IMR-90 (cell line): ENCODE data around the gene SPTBN5. TPM values are rescaled to one million over a fixed set of nuclear protein-coding genes. Genes with fewer than 3 reads are reported as not detected.

Experiments used
- ATAC-seq: fragments of 200-7000 bp; cut with Tn5 transposase; 2 replicates; pipeline ENCODE4 v1.9.1; 2020; ENCODE audit warnings: low read depth, mild to moderate bottlenecking, moderate library complexity
- BruUV-seq: library from RNA; stranded (reverse); fragments of 400-500 nt; replicated peaks from 2 replicates; lab custom pipeline; 2021; lab: Mats Ljungman, UMichigan
- CTCF ChIA-PET: fragments of 300-600 bp; formaldehyde crosslinking; extraction: SDS; loops from one replicate; lab custom pipeline; 2021; ENCODE audit warnings: antibody characterized with exemption; lab: Yijun Ruan, JAX
- POLR2A ChIA-PET: fragments of 300-600 bp; sonication (Branson Sonifier 250); formaldehyde crosslinking; loops from one replicate; lab custom pipeline; 2022; ENCODE audit warnings: antibody characterized with exemption; ENCODE audit not compliant: unreplicated experiment; lab: Charles Lee
- DNase-seq: peaks from one replicate; pipeline ENCODE4 v3.0.0; 2013
- H2AFZ ChIP-seq: replicated peaks from 2 replicates; pipeline ENCODE3; 2013; ENCODE audit warnings: low read length, mild to moderate bottlenecking; ENCODE audit not compliant: poor library complexity
- H2AK5ac ChIP-seq: 2 replicates; pipeline ENCODE4 v1.6.1; 2013; ENCODE audit warnings: low read depth, low read length, inconsistent platforms
- H2AK9ac ChIP-seq: replicated peaks from 2 replicates; pipeline ENCODE3; 2013; ENCODE audit warnings: mild to moderate bottlenecking, low read depth, low read length, moderate library complexity; ENCODE audit not compliant: poor library complexity
- H2BK120ac ChIP-seq: 2 replicates; pipeline ENCODE4 v1.6.1; 2013; ENCODE audit warnings: low read depth, low read length, inconsistent platforms
- H2BK15ac ChIP-seq: 3 replicates; pipeline ENCODE4 v1.6.1; 2013; ENCODE audit warnings: low read depth, low read length, inconsistent platforms
- H2BK20ac ChIP-seq: 2 replicates; pipeline ENCODE4 v1.6.1; 2013; ENCODE audit warnings: low read depth, mild to moderate bottlenecking, inconsistent platforms, low read length, moderate library complexity
- H2BK5ac ChIP-seq: 2 replicates; pipeline ENCODE4 v1.6.1; 2013; ENCODE audit warnings: mild to moderate bottlenecking, low read depth, low read length, inconsistent platforms; ENCODE audit not compliant: poor library complexity, severe bottlenecking
- H3K14ac ChIP-seq: replicated peaks from 2 replicates; pipeline ENCODE4 v1.6.1; 2013; ENCODE audit warnings: low read depth, low read length, inconsistent platforms
- H3K18ac ChIP-seq: 2 replicates; pipeline ENCODE4 v1.6.1; 2013; ENCODE audit warnings: low read depth, low read length, control low read depth
- H3K23ac ChIP-seq: 2 replicates; pipeline ENCODE4 v1.6.1; 2013; ENCODE audit warnings: low read depth, low read length, inconsistent platforms
- H3K27ac ChIP-seq: 2 replicates; pipeline ENCODE4 v1.5.1; 2013; ENCODE audit warnings: mild to moderate bottlenecking, control low read depth, low read length; ENCODE audit not compliant: insufficient read depth
- H3K27me3 ChIP-seq: 2 replicates; pipeline ENCODE4 v1.6.1; 2013; ENCODE audit warnings: low read length; ENCODE audit not compliant: control insufficient read depth, insufficient read depth
- H3K36me3 ChIP-seq: 2 replicates; pipeline ENCODE4 v1.6.1; 2013; ENCODE audit warnings: low read length, mixed read lengths; ENCODE audit not compliant: control insufficient read depth, insufficient read depth
- H3K4ac ChIP-seq: 2 replicates; pipeline ENCODE4 v1.6.1; 2013; ENCODE audit warnings: low read depth, low read length, inconsistent platforms
- H3K4me1 ChIP-seq: 2 replicates; pipeline ENCODE4 v1.6.1; 2013; ENCODE audit warnings: low read length, mixed read lengths; ENCODE audit not compliant: control insufficient read depth, insufficient read depth
- H3K4me2 ChIP-seq: 2 replicates; pipeline ENCODE4 v1.6.1; 2013; ENCODE audit warnings: low read depth, mild to moderate bottlenecking, control low read depth, low read length, moderate library complexity
- H3K4me3 ChIP-seq: 2 replicates; pipeline ENCODE4 v1.5.1; 2013; ENCODE audit warnings: low read depth, mild to moderate bottlenecking, control low read depth, low read length, moderate library complexity; ENCODE audit not compliant: insufficient read depth
- H3K56ac ChIP-seq: 2 replicates; pipeline ENCODE4 v1.6.1; 2013; ENCODE audit warnings: low read length, inconsistent platforms; ENCODE audit not compliant: insufficient read depth; ENCODE audit errors: extremely low read depth
- H3K79me1 ChIP-seq, 2 experiments: 2 replicates each; pipeline ENCODE4 v1.6.1; 2013; ENCODE audit warnings: low read length in 2 of 2, inconsistent platforms in 1 of 2, low read depth in 1 of 2
- H3K9ac ChIP-seq: 2 replicates; pipeline ENCODE4 v1.6.1; 2013; ENCODE audit warnings: low read depth, low read length, control low read depth
- H3K9me1 ChIP-seq: 2 replicates; pipeline ENCODE4 v1.6.1; 2013; ENCODE audit warnings: low read length, inconsistent platforms; ENCODE audit not compliant: insufficient read depth
- H3K9me3 ChIP-seq: 2 replicates; pipeline ENCODE4 v1.6.1; 2013; ENCODE audit warnings: low read length; ENCODE audit not compliant: control insufficient read depth, insufficient read depth
- H4K20me1 ChIP-seq: 2 replicates; pipeline ENCODE4 v1.6.1; 2013; ENCODE audit warnings: low read length, inconsistent platforms; ENCODE audit not compliant: insufficient read depth
- H4K5ac ChIP-seq: 2 replicates; pipeline ENCODE4 v1.6.1; 2013; ENCODE audit warnings: mild to moderate bottlenecking, low read depth, low read length, control low read depth
- H4K8ac ChIP-seq, 2 experiments: 2 replicates each; pipeline ENCODE4 v1.6.1; 2013; ENCODE audit warnings: low read depth in 2 of 2, low read length in 2 of 2, control low read depth in 1 of 2, inconsistent platforms in 1 of 2
- H4K91ac ChIP-seq: 2 replicates; pipeline ENCODE4 v1.6.1; 2013; ENCODE audit warnings: low read depth, low read length, inconsistent platforms; ENCODE audit not compliant: insufficient read depth
- BHLHE40 ChIP-seq: fragments of 150-350 bp; IDR thresholded peaks from 2 replicates; pipeline ENCODE4 v1.6.1; 2016; ENCODE audit warnings: mild to moderate bottlenecking, low read depth, low read length
- CEBPB ChIP-seq: IDR thresholded peaks from 2 replicates; pipeline ENCODE4 v1.6.1; 2012; ENCODE audit warnings: low read depth, low read length, improper control_type of control experiment
- CHD1 ChIP-seq: IDR thresholded peaks from 2 replicates; pipeline ENCODE4 v1.6.1; 2012; ENCODE audit warnings: low read depth, low read length, improper control_type of control experiment
- FOS ChIP-seq: fragments of 150-350 bp; IDR thresholded peaks from 2 replicates; pipeline ENCODE4 v1.6.1; 2016; ENCODE audit warnings: low read depth, low read length
- MAFK ChIP-seq: IDR thresholded peaks from 2 replicates; pipeline ENCODE4 v1.6.1; 2012; ENCODE audit warnings: low read depth, low read length, improper control_type of control experiment
- MAZ ChIP-seq: IDR thresholded peaks from 2 replicates; pipeline ENCODE4 v1.6.1; 2012; ENCODE audit warnings: low read depth, mild to moderate bottlenecking, low read length, improper control_type of control experiment, moderate library complexity, borderline replicate concordance
- MXI1 ChIP-seq: IDR thresholded peaks from 2 replicates; pipeline ENCODE4 v1.6.1; 2012; ENCODE audit warnings: low read depth, mild to moderate bottlenecking, low read length, moderate library complexity, borderline replicate concordance
- NFE2L2 ChIP-seq: fragments of 150-350 bp; IDR thresholded peaks from 2 replicates; pipeline ENCODE4 v1.6.1; 2016; ENCODE audit warnings: low read depth, mild to moderate bottlenecking, low read length
- POLR2A ChIP-seq: IDR thresholded peaks from 2 replicates; pipeline ENCODE4 v1.6.1; 2012; ENCODE audit warnings: mild to moderate bottlenecking, low read depth, low read length
- RAD21 ChIP-seq: IDR thresholded peaks from 2 replicates; pipeline ENCODE4 v1.6.1; 2012; ENCODE audit warnings: low read length, improper control_type of control experiment
- RCOR1 ChIP-seq: IDR thresholded peaks from 2 replicates; pipeline ENCODE4 v1.6.1; 2012; ENCODE audit warnings: mild to moderate bottlenecking, low read length, improper control_type of control experiment; ENCODE audit not compliant: insufficient replicate concordance
- RFX5 ChIP-seq: IDR thresholded peaks from 2 replicates; pipeline ENCODE4 v1.8.0; 2012; ENCODE audit warnings: low read depth, mild to moderate bottlenecking, low read length, moderate library complexity
- SMC3 ChIP-seq: fragments of 150-350 bp; IDR thresholded peaks from 2 replicates; pipeline ENCODE4 v1.6.1; 2016; ENCODE audit warnings: low read depth, mild to moderate bottlenecking, antibody characterized with exemption, low read length, moderate library complexity
- WGBS, 2 experiments: methylation state at CpG; one replicate each; pipeline versions ENCODE4 v1.1.5 to v1.1.7; 2013; ENCODE audit warnings: missing lambda C conversion rate in 2 of 2; ENCODE audit not compliant: insufficient read length in 1 of 2; ENCODE audit errors: extremely low coverage in 2 of 2; 5-methylcytosine and 5-hydroxymethylcytosine counted together
- dilution Hi-C: fragments of 300-500 bp; cut with HindIII; formaldehyde crosslinking; loops from one replicate; pipeline ENCODE4 v1.14.3; 2018; ENCODE audit warnings: low sequenced_read_pairs; ENCODE audit not compliant: unreplicated experiment
- in situ Hi-C: fragments of 300-500 bp; cut with MboI; formaldehyde crosslinking; loops from 3 replicates; pipeline ENCODE4 v1.14.3; 2019; ENCODE audit warnings: low sequenced_read_pairs, inconsistent platforms, mixed read lengths
- intact Hi-C: fragments of 100-400 bp; cut with micrococcal nuclease; formaldehyde crosslinking; loops from 2 replicates; pipeline ENCODE4 v1.10.0; 2022
- polyA plus RNA-seq, 3 experiments: library from polyadenylated mRNA; depleted of rRNA; stranded (reverse); fragments of >200 nt; gene quantifications; 2 replicates each; pipeline ENCODE4 v1.2.3, GENCODE V29; 2012; ENCODE audit warnings: low replicate concordance in 1 of 3
- total RNA-seq: library from RNA; depleted of rRNA; stranded (reverse); fragments of >200 nt; gene quantifications from 2 replicates; pipeline ENCODE4 v1.2.3, GENCODE V29; 2012
- TF ChIP-seq, protein P1 (sequence below): conservative IDR thresholded peaks from 2 replicates; pipeline ENCODE4 v1.5.1; 2012; ENCODE audit warnings: mild to moderate bottlenecking, low read depth, low read length, improper control_type of control experiment
- TF ChIP-seq, protein P2 (sequence below): fragments of 150-350 bp; IDR thresholded peaks from 2 replicates; pipeline ENCODE4 v1.6.1; 2016; ENCODE audit warnings: low read depth, mild to moderate bottlenecking, low read length, moderate library complexity, borderline replicate concordance
- TF ChIP-seq, protein P3 (sequence below): fragments of 150-350 bp; IDR thresholded peaks from 2 replicates; pipeline ENCODE4 v1.6.1; 2017; ENCODE audit warnings: mild to moderate bottlenecking, antibody characterized with exemption, low read length, low read depth

The SPTBN5 gene
- total and polyA plus RNA-seq, 2 of the 4 experiments (the other 2 are of a cell fraction): under 0.01 to 0.38 TPM

DNA sequence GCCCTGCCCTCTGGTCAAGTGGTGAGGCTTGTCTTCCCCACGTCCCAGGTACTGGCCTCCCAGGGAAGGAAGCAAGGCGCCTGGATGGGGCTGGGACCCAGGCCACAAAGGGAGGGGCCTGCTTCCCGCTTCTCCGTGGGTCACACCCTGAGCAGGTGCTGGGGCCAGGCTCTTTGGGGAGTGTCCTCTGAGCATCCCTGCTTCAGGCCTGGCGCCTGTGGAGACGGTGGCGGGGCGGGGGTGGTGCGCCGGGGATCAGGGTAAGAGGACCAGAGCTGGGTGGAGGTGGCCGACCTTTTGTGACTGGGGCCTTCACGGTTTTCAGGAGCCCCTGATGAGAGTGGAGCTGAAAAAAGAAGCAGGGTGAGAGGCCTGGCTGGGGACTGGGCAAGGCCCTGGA is 51.6 kb downstream of the SPTBN5 start:
- Histone ChIP-seq H3K9me1 (no peaks in the 10 kb centered on the region), H3K79me1 (no peaks in the 10 kb centered on the region; a peak in 1 of 4 replicates), H3K4me3 (no peak overlapping the region), H3K9ac (no peak overlapping the region), H2BK15ac (no peak overlapping the region), H3K4ac (no peak overlapping the region), H3K27ac (no peak overlapping the region), H3K4me2 (no peak overlapping the region), H3K23ac (no peak overlapping the region), H4K20me1 (0 out of 2 replicates have a peak, but pooled peaks cover 9% of the 10 kb centered on the region), H4K91ac (no peak overlapping the region), H2BK20ac (no peak overlapping the region), H4K8ac (no peak overlapping the region), H2BK120ac (no peak overlapping the region), H2AK9ac (no peak overlapping the region), H2AFZ (no peak overlapping the region), H3K18ac (no peak overlapping the region), H3K36me3 (peaks cover 12% of the 10 kb centered on the region; the same call in 1 of the 2 replicates), H3K27me3 (no peaks in the 10 kb centered on the region), H3K14ac (no peak overlapping the region), H3K56ac (no peak overlapping the region), H4K5ac (no peak overlapping the region), H2AK5ac (no peak overlapping the region), H2BK5ac (no peak overlapping the region), H3K4me1 (no peaks in the 10 kb centered on the region), H3K9me3 (no peaks in the 10 kb centered on the region)
- ATAC-seq (no peak), DNase-seq (no peak)
- intact Hi-C loops: no loop called here
- in situ Hi-C loops: no loop called here
- TF ChIP-seq, protein P1, sequence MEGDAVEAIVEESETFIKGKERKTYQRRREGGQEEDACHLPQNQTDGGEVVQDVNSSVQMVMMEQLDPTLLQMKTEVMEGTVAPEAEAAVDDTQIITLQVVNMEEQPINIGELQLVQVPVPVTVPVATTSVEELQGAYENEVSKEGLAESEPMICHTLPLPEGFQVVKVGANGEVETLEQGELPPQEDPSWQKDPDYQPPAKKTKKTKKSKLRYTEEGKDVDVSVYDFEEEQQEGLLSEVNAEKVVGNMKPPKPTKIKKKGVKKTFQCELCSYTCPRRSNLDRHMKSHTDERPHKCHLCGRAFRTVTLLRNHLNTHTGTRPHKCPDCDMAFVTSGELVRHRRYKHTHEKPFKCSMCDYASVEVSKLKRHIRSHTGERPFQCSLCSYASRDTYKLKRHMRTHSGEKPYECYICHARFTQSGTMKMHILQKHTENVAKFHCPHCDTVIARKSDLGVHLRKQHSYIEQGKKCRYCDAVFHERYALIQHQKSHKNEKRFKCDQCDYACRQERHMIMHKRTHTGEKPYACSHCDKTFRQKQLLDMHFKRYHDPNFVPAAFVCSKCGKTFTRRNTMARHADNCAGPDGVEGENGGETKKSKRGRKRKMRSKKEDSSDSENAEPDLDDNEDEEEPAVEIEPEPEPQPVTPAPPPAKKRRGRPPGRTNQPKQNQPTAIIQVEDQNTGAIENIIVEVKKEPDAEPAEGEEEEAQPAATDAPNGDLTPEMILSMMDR: no peak
- TF ChIP-seq RCOR1 (no peak), FOS (no peak), RAD21 (no peak), SMC3 (no peak), NFE2L2 (no peak), BHLHE40 (no peak), CHD1 (no peak), RFX5 (no peak), POLR2A (no peak), MAFK (no peak), CEBPB (no peak), MXI1 (no peak), MAZ (no peak)
- TF ChIP-seq, protein P2, sequence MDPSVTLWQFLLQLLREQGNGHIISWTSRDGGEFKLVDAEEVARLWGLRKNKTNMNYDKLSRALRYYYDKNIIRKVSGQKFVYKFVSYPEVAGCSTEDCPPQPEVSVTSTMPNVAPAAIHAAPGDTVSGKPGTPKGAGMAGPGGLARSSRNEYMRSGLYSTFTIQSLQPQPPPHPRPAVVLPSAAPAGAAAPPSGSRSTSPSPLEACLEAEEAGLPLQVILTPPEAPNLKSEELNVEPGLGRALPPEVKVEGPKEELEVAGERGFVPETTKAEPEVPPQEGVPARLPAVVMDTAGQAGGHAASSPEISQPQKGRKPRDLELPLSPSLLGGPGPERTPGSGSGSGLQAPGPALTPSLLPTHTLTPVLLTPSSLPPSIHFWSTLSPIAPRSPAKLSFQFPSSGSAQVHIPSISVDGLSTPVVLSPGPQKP: no peak
- TF ChIP-seq, protein P3, sequence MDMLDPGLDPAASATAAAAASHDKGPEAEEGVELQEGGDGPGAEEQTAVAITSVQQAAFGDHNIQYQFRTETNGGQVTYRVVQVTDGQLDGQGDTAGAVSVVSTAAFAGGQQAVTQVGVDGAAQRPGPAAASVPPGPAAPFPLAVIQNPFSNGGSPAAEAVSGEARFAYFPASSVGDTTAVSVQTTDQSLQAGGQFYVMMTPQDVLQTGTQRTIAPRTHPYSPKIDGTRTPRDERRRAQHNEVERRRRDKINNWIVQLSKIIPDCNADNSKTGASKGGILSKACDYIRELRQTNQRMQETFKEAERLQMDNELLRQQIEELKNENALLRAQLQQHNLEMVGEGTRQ: no peak
- dilution Hi-C loops: no loop called here
- POLR2A ChIA-PET: no interaction called here
- no TSS peak for BruUV-seq
- 67% methylated on average over 2 of the region's 12 CpGs; no CpG with 5 or more reads in 1 of the 2 experiments for WGBS, 2 experiments
- CTCF ChIA-PET: no interaction called here
